Breast epithelium (tissue), 3 donors: Measurements from ENCODE around the gene FSTL4.

Experiments used
- CTCF ChIP-seq, 3 donors: fragments of 450-650 bp; IDR thresholded peaks; one replicate each; pipeline ENCODE4 v1.5.1; 2016 to 2017; ENCODE audit warnings: antibody characterized with exemption in 3 of 3, mild to moderate bottlenecking in 3 of 3, moderate library complexity in 3 of 3
- POLR2A ChIP-seq: fragments of 450-650 bp; IDR thresholded peaks from one replicate; pipeline ENCODE4 v1.6.1; 2016; ENCODE audit warnings: antibody characterized with exemption, mild to moderate bottlenecking, moderate library complexity
- POLR2AphosphoS5 ChIP-seq, 3 donors: sonication (generic); formaldehyde crosslinking; IDR thresholded peaks; one replicate each; pipeline ENCODE4 v1.6.1; 2017; ENCODE audit warnings: antibody characterized with exemption in 3 of 3

- no peak for TF ChIP-seq CTCF (IDR thresholded peaks at IDR 0.05)
- TF ChIP-seq POLR2A = no peak
- no peak for TF ChIP-seq POLR2AphosphoS5 (IDR thresholded peaks at IDR 0.05)
These were observed 244.4 kb downstream of the FSTL4 start for GRCh38 chr5:133367984-133368383.
